ENCODE results near the gene GRID1. TPM values are rescaled to one million over a fixed set of nuclear protein-coding genes. Genes with fewer than 3 reads are reported as not detected.

GRID1 gene
- total and polyA plus RNA-seq, 10 donors, result 0.06 to 0.42 (median 0.15) TPM; not detected in 4

DNA sequence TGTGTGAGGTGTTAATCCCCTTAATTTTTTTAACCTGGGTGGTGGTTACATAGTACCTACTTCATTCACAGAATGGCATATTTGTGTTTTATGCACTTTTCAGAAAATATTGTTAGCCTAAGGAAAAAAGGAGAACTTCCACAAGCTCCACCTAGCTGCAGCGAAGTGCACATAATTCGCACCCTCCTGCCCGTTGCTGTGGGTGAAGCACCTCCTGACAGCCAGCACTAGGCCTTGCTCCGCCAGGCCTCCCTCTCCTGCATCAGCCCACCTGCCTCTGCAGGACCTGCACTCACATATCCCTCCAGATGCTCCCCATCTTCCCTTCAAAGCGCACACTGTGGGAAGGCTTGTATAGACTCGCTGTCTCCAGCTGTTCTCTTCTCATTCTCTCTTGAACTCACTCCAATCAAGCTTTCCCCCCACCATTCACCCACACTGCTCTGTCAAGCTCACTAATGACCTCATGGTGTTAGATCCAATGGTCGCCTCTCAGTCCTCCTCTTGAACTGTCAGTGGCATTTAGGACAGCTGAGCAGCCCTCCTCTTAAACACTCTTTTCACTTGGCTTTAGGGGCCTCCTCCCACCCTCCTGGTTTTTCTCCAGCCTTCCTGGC is 20.7 kb upstream of the GRID1 start:
- Histone ChIP-seq H3K4me1 (peaks cover 0 to 12% (median 8%) of the 10 kb centered on the region in 6 donors), H3K27ac (no peak overlapping the region), H3K4me3 (no peak overlapping the region), H3K9me3 (no peaks in the 10 kb centered on the region), H3K27me3 (replicated peaks in 1 of 7) (peaks cover 0 to 88% (median 45%) of the 10 kb centered on the region in 7 donors), H3K36me3 (no peaks in the 10 kb centered on the region)
- TF ChIP-seq POLR2A (IDR thresholded peaks at IDR 0.05), result no peak
- TF ChIP-seq, protein P1, sequence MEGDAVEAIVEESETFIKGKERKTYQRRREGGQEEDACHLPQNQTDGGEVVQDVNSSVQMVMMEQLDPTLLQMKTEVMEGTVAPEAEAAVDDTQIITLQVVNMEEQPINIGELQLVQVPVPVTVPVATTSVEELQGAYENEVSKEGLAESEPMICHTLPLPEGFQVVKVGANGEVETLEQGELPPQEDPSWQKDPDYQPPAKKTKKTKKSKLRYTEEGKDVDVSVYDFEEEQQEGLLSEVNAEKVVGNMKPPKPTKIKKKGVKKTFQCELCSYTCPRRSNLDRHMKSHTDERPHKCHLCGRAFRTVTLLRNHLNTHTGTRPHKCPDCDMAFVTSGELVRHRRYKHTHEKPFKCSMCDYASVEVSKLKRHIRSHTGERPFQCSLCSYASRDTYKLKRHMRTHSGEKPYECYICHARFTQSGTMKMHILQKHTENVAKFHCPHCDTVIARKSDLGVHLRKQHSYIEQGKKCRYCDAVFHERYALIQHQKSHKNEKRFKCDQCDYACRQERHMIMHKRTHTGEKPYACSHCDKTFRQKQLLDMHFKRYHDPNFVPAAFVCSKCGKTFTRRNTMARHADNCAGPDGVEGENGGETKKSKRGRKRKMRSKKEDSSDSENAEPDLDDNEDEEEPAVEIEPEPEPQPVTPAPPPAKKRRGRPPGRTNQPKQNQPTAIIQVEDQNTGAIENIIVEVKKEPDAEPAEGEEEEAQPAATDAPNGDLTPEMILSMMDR (IDR thresholded peaks at IDR 0.05 in 8 of 11, conservative IDR thresholded peaks at IDR 0.05 in 3 of 11), result no peak
- no peak for TF ChIP-seq POLR2AphosphoS5 (IDR thresholded peaks at IDR 0.05)
- intact Hi-C loops (cut with DNase I; ENCODE audit: low total_unique reads), result no loop called here
- WGBS, 5 donors, result 50 to 59% (median 56%) methylated on average over 7 of the region's 7 CpGs
- no peak for DNase-seq

DNA sequence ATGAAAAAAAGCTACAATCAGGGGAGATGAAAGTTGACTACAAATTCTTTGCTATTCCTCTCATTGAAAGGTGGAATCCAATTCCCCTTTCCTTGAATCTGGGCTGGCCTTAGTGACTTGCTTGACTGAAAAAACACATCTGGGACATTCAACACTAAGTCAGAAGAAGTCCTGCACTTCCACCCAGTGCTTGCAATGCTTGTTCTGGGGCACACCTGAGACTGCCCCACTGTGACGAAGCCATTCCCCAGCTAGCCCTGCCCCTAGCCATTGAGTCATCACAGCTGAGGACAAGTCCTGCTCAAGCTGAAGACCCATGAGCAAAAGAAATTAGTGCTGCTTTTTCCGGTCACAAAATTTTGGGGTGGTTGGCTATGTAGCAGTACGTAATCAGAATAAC is 19.2 kb upstream of the GRID1 start:
- intact Hi-C loops (cut with DNase I; ENCODE audit: low total_unique reads), result no loop called here
- H3K27ac ChIP-seq, result no peak overlapping the region
- peaks cover 0 to 12% (median 8%) of the 10 kb centered on the region in 6 donors for H3K4me1 ChIP-seq
- H3K9me3 ChIP-seq, result no peaks in the 10 kb centered on the region
- H3K27me3 ChIP-seq (replicated peaks in 1 of 7), result peaks cover 0 to 82% (median 34%) of the 10 kb centered on the region in 7 donors
- H3K4me3 ChIP-seq, result no peak overlapping the region
- 80 to 96% (median 91%) methylated on average over 3 of the region's 3 CpGs for WGBS, 5 donors
- H3K36me3 ChIP-seq, result no peaks in the 10 kb centered on the region
- no peak for TF ChIP-seq POLR2AphosphoS5 (IDR thresholded peaks at IDR 0.05)
- TF ChIP-seq POLR2A (IDR thresholded peaks at IDR 0.05), result no peak
- TF ChIP-seq, protein P1 (IDR thresholded peaks at IDR 0.05 in 8 of 11, conservative IDR thresholded peaks at IDR 0.05 in 3 of 11), result no peak
- DNase-seq, result no peak

DNA sequence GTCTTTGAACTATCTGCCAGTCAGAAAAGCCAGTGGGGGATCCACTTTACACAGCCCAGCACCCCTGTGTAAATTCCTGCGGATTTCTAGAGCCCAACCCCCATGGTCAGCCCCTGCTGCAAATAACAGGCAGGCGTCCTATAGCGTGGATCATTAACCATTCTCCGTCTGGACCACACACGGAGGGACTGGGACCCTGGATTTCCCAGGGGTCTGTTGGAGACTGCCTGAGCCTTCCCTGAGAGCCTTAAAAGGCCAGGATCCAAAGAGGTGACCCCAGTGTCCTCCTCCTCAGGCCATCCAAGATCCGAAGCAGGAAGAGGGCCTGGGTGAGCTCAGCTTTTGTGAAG is 11.2 kb upstream of the GRID1 start:
- Histone ChIP-seq H3K27me3 (replicated peaks in 1 of 7) (peaks cover 3 to 70% (median 14%) of the 10 kb centered on the region in 7 donors), H3K4me3 (no peak overlapping the region), H3K9me3 (no peaks in the 10 kb centered on the region), H3K27ac (no peak overlapping the region), H3K4me1 (peaks cover 4 to 10% (median 8%) of the 10 kb centered on the region in 6 donors), H3K36me3 (no peaks in the 10 kb centered on the region)
- TF ChIP-seq POLR2AphosphoS5 (IDR thresholded peaks at IDR 0.05), result no peak
- TF ChIP-seq POLR2A (IDR thresholded peaks at IDR 0.05), result no peak
- TF ChIP-seq, protein P1 (IDR thresholded peaks at IDR 0.05 in 8 of 11, conservative IDR thresholded peaks at IDR 0.05 in 3 of 11), result no peak
- 44 to 83% (median 56%) methylated on average over 1 to 6 of the region's 6 CpGs for WGBS, 5 donors
- intact Hi-C loops (cut with DNase I; ENCODE audit: low total_unique reads), result loop anchor here (5.0 to 10.0 kb wide), 2 partner anchors 593 to 1835 kb away; no protein-coding TSS in a partner anchor
- DNase-seq, result peak; percentile 43
